H9 (cell line): ENCODE results near the gene TARM1. TPM values are rescaled to one million over a fixed set of nuclear protein-coding genes. Genes with fewer than 3 reads are reported as not detected.

ENCODE experiments used
- DNase-seq: peaks from one replicate; pipeline ENCODE4 v3.0.0-alpha.2; 2017
- H2AFZ ChIP-seq: one replicate; pipeline ENCODE4 v1.6.1; 2013; ENCODE audit warnings: mild to moderate bottlenecking, low read length, control low read depth, moderate library complexity
- H2AK5ac ChIP-seq: 2 replicates; pipeline ENCODE4 v1.6.1; 2013; ENCODE audit warnings: low read length, control low read depth, mixed read lengths; ENCODE audit not compliant: insufficient read length
- H2BK120ac ChIP-seq: one replicate; pipeline ENCODE4 v1.6.1; 2013; ENCODE audit warnings: low read depth, mild to moderate bottlenecking, low read length, control low read depth, inconsistent platforms; ENCODE audit not compliant: poor library complexity, severe bottlenecking
- H2BK12ac ChIP-seq: 2 replicates; pipeline ENCODE4 v1.6.1; 2013; ENCODE audit warnings: low read length, control low read depth, mixed read lengths, low read depth; ENCODE audit not compliant: insufficient read length
- H2BK15ac ChIP-seq: 2 replicates; pipeline ENCODE4 v1.6.1; 2013; ENCODE audit warnings: low read depth, low read length, control low read depth
- H2BK20ac ChIP-seq: one replicate; pipeline ENCODE4 v1.6.1; 2013; ENCODE audit warnings: low read depth, mild to moderate bottlenecking, low read length, control low read depth, inconsistent platforms; ENCODE audit not compliant: poor library complexity, severe bottlenecking
- H2BK5ac ChIP-seq: 2 replicates; pipeline ENCODE4 v1.6.1; 2013; ENCODE audit warnings: low read length, control low read depth, mixed read lengths; ENCODE audit not compliant: insufficient read length
- H3K14ac ChIP-seq: 2 replicates; pipeline ENCODE4 v1.6.1; 2013; ENCODE audit warnings: low read length, control low read depth; ENCODE audit not compliant: insufficient read depth
- H3K18ac ChIP-seq: 2 replicates; pipeline ENCODE4 v1.6.1; 2013; ENCODE audit warnings: low read depth, mild to moderate bottlenecking, mixed read lengths, low read length, control low read depth; ENCODE audit not compliant: insufficient read length
- H3K23ac ChIP-seq: 2 replicates; pipeline ENCODE4 v1.6.1; 2013; ENCODE audit warnings: low read length, control low read depth, mixed read lengths, low read depth; ENCODE audit not compliant: insufficient read length
- H3K23me2 ChIP-seq: 2 replicates; pipeline ENCODE4 v1.6.1; 2013; ENCODE audit warnings: low read depth, mild to moderate bottlenecking, mixed read lengths, low read length, control low read depth; ENCODE audit not compliant: insufficient read length, poor library complexity, severe bottlenecking
- H3K27ac ChIP-seq: 2 replicates; pipeline ENCODE4 v1.5.1; 2013; ENCODE audit warnings: low read length, control low read depth, mixed read lengths, low read depth; ENCODE audit not compliant: insufficient read length
- H3K27me3 ChIP-seq: 2 replicates; pipeline ENCODE4 v1.6.1; 2013; ENCODE audit warnings: low read length, control low read depth, inconsistent platforms; ENCODE audit not compliant: insufficient read depth
- H3K4ac ChIP-seq: 2 replicates; pipeline ENCODE4 v1.6.1; 2013; ENCODE audit warnings: low read depth, mild to moderate bottlenecking, control low read depth, inconsistent platforms, low read length, moderate library complexity
- H3K4me1 ChIP-seq: 2 replicates; pipeline ENCODE4 v1.6.1; 2013; ENCODE audit warnings: low read length, control low read depth, inconsistent platforms; ENCODE audit not compliant: insufficient read depth
- H3K4me2 ChIP-seq: 2 replicates; pipeline ENCODE4 v1.6.1; 2013; ENCODE audit warnings: low read length, control low read depth, mixed read lengths; ENCODE audit not compliant: insufficient read length, insufficient read depth
- H3K56ac ChIP-seq: 2 replicates; pipeline ENCODE4 v1.6.1; 2013; ENCODE audit warnings: low read depth, mild to moderate bottlenecking, mixed read lengths, low read length, control low read depth; ENCODE audit not compliant: insufficient read length
- H3K79me1 ChIP-seq: 2 replicates; pipeline ENCODE4 v1.6.1; 2013; ENCODE audit warnings: low read depth, mild to moderate bottlenecking, moderate library complexity, low read length, control low read depth, inconsistent platforms; ENCODE audit not compliant: insufficient read depth, poor library complexity, severe bottlenecking
- H3K79me2 ChIP-seq: 2 replicates; pipeline ENCODE4 v1.6.1; 2013; ENCODE audit warnings: low read length, control low read depth, inconsistent platforms; ENCODE audit not compliant: insufficient read depth
- H3K9ac ChIP-seq: 2 replicates; pipeline ENCODE4 v1.6.1; 2013; ENCODE audit warnings: low read length, control low read depth, mixed read lengths; ENCODE audit not compliant: insufficient read length; ENCODE audit errors: extremely low read depth
- H3K9me3 ChIP-seq: one replicate; pipeline ENCODE4 v1.6.1; 2013; ENCODE audit warnings: low read depth, low read length, inconsistent platforms; ENCODE audit not compliant: control insufficient read depth
- H3T11ph ChIP-seq: one replicate; pipeline ENCODE4 v1.6.1; 2013; ENCODE audit warnings: mild to moderate bottlenecking, low read length, control low read depth, inconsistent platforms
- H4K20me1 ChIP-seq: one replicate; pipeline ENCODE4 v1.6.1; 2013; ENCODE audit not compliant: control insufficient read depth, insufficient read length, insufficient read depth
- H4K5ac ChIP-seq: 2 replicates; pipeline ENCODE4 v1.6.1; 2013; ENCODE audit warnings: low read depth, mild to moderate bottlenecking, mixed read lengths, low read length, control low read depth; ENCODE audit not compliant: insufficient read length
- H4K8ac ChIP-seq: replicated peaks from 2 replicates; pipeline ENCODE4 v1.6.1; 2013; ENCODE audit warnings: low read length, control low read depth, mixed read lengths, low read depth; ENCODE audit not compliant: insufficient read length
- H4K91ac ChIP-seq: 2 replicates; pipeline ENCODE4 v1.6.1; 2013; ENCODE audit warnings: low read depth, mild to moderate bottlenecking, moderate library complexity, mixed read lengths, low read length, control low read depth; ENCODE audit not compliant: insufficient read length
- H3K27ac Mint-ChIP-seq, 3 experiments: 2 replicates in 2 of 3; 3 replicates in 1 of 3; pipeline ENCODE4 v1.8.0; 2020 to 2021; ENCODE audit warnings: mixed read lengths in 3 of 3, mild to moderate bottlenecking in 1 of 3, moderate library complexity in 1 of 3
- H3K27me3 Mint-ChIP-seq: 2 replicates; pipeline ENCODE4 v1.8.0; 2021; ENCODE audit warnings: low read depth, mild to moderate bottlenecking, moderate library complexity, mixed read lengths
- H3K36me3 Mint-ChIP-seq, 3 experiments: 2 replicates in 2 of 3; 3 replicates in 1 of 3; pipeline ENCODE4 v1.8.0; 2020 to 2021; ENCODE audit warnings: low read depth in 3 of 3, mixed read lengths in 3 of 3; ENCODE audit not compliant: insufficient read depth in 1 of 3
- H3K4me1 Mint-ChIP-seq, 2 experiments: 2 replicates each; pipeline ENCODE4 v1.8.0; 2020; ENCODE audit warnings: mixed read lengths in 2 of 2
- H3K4me3 Mint-ChIP-seq, 2 experiments: 2 replicates in 1 of 2; 3 replicates in 1 of 2; pipeline ENCODE4 v1.8.0; 2020 to 2021; ENCODE audit warnings: mild to moderate bottlenecking in 2 of 2, mixed read lengths in 2 of 2, moderate library complexity in 1 of 2
- H3K9me3 Mint-ChIP-seq, 2 experiments: 2 replicates in 1 of 2; 3 replicates in 1 of 2; pipeline ENCODE4 v1.8.0; 2020; ENCODE audit warnings: mild to moderate bottlenecking in 2 of 2, mixed read lengths in 2 of 2, moderate library complexity in 1 of 2
- WGBS: extraction: QIAGEN DNeasy Blood & Tissue Kit; methylation state at CpG from one replicate; pipeline ENCODE4 v1.1.7; 2013; ENCODE audit warnings: missing lambda C conversion rate, low lambda C conversion rate, mixed read lengths; ENCODE audit not compliant: insufficient read length; ENCODE audit errors: extremely low coverage; 5-methylcytosine and 5-hydroxymethylcytosine counted together
- total RNA-seq: library from RNA; stranded (reverse); gene quantifications from 2 replicates; pipeline ENCODE4 v1.2.1, GENCODE V29; 2021
- TF ChIP-seq, protein P1 (sequence below): fragments of 200-600 bp; sonication (generic); conservative IDR thresholded peaks from 3 replicates; pipeline ENCODE4 v1.8.0; 2021; ENCODE audit warnings: antibody characterized with exemption, mild to moderate bottlenecking

The TARM1 gene
- total RNA-seq, 1 experiment from 2014 or later = not detected

DNA sequence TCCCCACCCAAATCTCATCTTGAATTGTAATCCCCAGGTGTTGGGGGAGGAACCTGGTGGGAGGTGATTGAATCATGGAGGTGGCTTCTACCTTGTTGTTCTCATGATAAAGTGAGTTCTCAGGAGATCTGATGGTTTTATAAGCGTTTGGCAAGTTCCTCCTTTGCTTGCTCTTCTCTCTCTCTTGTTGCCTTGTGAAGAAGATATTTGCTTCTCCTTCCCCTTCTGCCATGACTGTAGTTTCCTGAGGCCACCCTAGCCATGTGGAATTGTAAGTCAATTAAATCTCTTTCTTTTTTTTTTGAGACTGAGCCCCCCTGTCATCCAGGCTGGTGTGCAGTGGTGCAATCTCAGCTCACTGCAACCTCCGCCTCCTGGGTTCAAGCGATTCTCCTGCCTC, 51.9 kb downstream of the TARM1 start:
- H3K4me3 Mint-ChIP-seq = no peak overlapping the region
- no peak overlapping the region for H3K9ac ChIP-seq
- no peak overlapping the region for H2AK5ac ChIP-seq
- no peak overlapping the region for H3K23ac ChIP-seq
- no peak overlapping the region for H4K8ac ChIP-seq
- H2BK120ac ChIP-seq = no peak overlapping the region
- no peak overlapping the region for H3K56ac ChIP-seq
- H2BK12ac ChIP-seq = no peak overlapping the region
- H3K4me2 ChIP-seq = no peak overlapping the region
- no peak overlapping the region for H3T11ph ChIP-seq
- no peak overlapping the region for H2BK15ac ChIP-seq
- H3K27ac Mint-ChIP-seq = no peak overlapping the region; a peak in 1 of 7 replicates
- H3K79me1 ChIP-seq = no peaks in the 10 kb centered on the region
- no peak overlapping the region for H4K91ac ChIP-seq
- no peak overlapping the region for H2AFZ ChIP-seq
- H2BK20ac ChIP-seq = no peak overlapping the region
- peaks cover 17 to 18% of the 10 kb centered on the region in 2 experiments for H3K4me1 Mint-ChIP-seq
- WGBS = no CpG with 5 or more reads among the region's 3 CpGs
- H3K79me2 ChIP-seq = no peaks in the 10 kb centered on the region
- H3K14ac ChIP-seq = no peak overlapping the region
- H3K9me3 Mint-ChIP-seq = peaks cover 0 to 3% of the 10 kb centered on the region in 2 experiments; a peak in 1 of 5 replicates
- DNase-seq = no peak
- H4K20me1 ChIP-seq = no peaks in the 10 kb centered on the region
- TF ChIP-seq, protein P1, sequence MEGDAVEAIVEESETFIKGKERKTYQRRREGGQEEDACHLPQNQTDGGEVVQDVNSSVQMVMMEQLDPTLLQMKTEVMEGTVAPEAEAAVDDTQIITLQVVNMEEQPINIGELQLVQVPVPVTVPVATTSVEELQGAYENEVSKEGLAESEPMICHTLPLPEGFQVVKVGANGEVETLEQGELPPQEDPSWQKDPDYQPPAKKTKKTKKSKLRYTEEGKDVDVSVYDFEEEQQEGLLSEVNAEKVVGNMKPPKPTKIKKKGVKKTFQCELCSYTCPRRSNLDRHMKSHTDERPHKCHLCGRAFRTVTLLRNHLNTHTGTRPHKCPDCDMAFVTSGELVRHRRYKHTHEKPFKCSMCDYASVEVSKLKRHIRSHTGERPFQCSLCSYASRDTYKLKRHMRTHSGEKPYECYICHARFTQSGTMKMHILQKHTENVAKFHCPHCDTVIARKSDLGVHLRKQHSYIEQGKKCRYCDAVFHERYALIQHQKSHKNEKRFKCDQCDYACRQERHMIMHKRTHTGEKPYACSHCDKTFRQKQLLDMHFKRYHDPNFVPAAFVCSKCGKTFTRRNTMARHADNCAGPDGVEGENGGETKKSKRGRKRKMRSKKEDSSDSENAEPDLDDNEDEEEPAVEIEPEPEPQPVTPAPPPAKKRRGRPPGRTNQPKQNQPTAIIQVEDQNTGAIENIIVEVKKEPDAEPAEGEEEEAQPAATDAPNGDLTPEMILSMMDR = no peak
- no peaks in the 10 kb centered on the region for H3K27me3 ChIP-seq
- no peak overlapping the region for H4K5ac ChIP-seq
- H3K9me3 ChIP-seq = no peaks in the 10 kb centered on the region
- peaks cover 0 to 3% (median 0%) of the 10 kb centered on the region in 3 experiments; a peak in 2 of 7 replicates for H3K36me3 Mint-ChIP-seq
- H3K4me1 ChIP-seq = no peaks in the 10 kb centered on the region; the same call in 1 of the 2 replicates
- H3K27me3 Mint-ChIP-seq = peaks cover 2% of the 10 kb centered on the region
- H3K23me2 ChIP-seq = no peaks in the 10 kb centered on the region
- no peak overlapping the region for H2BK5ac ChIP-seq
- H3K27ac ChIP-seq = no peak overlapping the region
- H3K4ac ChIP-seq = no peak overlapping the region
- H3K18ac ChIP-seq = no peak overlapping the region
